ENCODE data around the gene TELO2.

Gene TELO2

DNA sequence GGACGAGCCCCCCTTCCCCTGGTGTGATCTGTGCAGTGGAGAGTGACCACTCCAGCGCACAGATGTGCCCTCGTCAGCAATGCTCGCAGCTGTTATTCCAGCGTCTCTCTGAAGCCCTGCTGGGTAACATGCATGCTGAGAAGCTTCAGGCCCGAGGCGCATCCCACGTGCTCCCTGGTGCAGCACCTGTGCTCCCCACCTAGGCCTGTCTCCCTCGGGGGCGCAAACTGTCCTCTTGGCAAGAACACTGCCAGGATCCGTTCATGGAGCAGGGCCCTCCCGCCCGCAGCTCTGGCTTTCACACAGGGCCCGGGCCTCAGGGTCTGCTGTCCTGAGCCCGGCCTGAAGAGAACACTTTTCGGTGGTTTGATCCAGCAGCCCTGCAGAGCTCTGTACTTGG, 53.3 kb downstream of the TELO2 start:
- TF ChIP-seq, protein P1, sequence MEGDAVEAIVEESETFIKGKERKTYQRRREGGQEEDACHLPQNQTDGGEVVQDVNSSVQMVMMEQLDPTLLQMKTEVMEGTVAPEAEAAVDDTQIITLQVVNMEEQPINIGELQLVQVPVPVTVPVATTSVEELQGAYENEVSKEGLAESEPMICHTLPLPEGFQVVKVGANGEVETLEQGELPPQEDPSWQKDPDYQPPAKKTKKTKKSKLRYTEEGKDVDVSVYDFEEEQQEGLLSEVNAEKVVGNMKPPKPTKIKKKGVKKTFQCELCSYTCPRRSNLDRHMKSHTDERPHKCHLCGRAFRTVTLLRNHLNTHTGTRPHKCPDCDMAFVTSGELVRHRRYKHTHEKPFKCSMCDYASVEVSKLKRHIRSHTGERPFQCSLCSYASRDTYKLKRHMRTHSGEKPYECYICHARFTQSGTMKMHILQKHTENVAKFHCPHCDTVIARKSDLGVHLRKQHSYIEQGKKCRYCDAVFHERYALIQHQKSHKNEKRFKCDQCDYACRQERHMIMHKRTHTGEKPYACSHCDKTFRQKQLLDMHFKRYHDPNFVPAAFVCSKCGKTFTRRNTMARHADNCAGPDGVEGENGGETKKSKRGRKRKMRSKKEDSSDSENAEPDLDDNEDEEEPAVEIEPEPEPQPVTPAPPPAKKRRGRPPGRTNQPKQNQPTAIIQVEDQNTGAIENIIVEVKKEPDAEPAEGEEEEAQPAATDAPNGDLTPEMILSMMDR (IDR thresholded peaks at IDR 0.05; ENCODE audit: extremely low read depth, insufficient read depth, missing control alignments) = no peak
- in situ Hi-C loops (cut with MboI; ENCODE audit: low pct_unique_long_range_greater_than_20kb, low sequenced_read_pairs, unreplicated experiment) = no loop called here
- no peak for DNase-seq (ENCODE audit: low spot score)

DNA sequence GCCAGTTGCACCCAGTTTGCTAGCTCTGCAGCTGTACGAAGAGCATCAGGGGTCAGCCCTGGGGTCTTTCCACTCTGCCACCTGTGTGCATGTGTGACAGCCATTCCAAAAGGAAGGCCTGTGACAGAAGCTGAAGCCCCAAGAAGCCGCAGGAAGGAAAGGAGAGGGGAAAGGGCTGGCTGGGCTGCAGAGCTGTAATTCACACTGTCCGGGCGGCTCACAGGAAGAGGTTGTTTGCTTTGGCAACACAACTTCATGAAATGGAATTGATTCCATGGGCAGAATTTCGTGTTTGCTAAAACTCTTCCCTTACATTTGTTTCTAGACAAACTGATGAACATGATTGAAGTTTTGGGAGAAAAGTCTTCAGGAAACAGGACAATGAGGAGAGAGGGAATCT, 55.1 kb downstream of the TELO2 start:
- in situ Hi-C loops (cut with MboI; ENCODE audit: low pct_unique_long_range_greater_than_20kb, low sequenced_read_pairs, unreplicated experiment) = no loop called here
- TF ChIP-seq, protein P1 (IDR thresholded peaks at IDR 0.05; ENCODE audit: extremely low read depth, insufficient read depth, missing control alignments) = no peak
- DNase-seq (ENCODE audit: low spot score) = no peak

DNA sequence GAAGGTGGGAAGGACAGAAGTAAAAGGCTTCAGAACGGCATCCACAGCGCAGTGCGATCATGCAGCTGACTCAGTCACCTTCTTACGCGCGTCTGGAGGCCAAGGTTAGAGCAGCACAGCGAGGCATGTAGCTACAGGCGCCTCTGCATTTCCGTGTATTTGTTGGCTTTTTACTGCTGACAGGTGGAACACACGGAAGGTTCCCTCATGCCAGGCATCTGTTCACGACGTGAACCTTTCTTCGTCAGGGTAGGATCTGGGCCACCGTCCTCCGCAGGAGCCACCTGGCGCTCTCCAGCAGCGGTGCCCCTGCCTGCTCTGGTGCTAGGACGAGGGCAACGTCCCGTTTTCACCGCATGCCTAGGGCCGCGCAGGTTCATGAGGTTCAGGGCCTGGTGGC, 55.6 kb downstream of the TELO2 start:
- TF ChIP-seq, protein P1 (IDR thresholded peaks at IDR 0.05; ENCODE audit: extremely low read depth, insufficient read depth, missing control alignments) = no peak
- DNase-seq (ENCODE audit: low spot score) = no peak
- in situ Hi-C loops (cut with MboI; ENCODE audit: low pct_unique_long_range_greater_than_20kb, low sequenced_read_pairs, unreplicated experiment) = no loop called here

DNA sequence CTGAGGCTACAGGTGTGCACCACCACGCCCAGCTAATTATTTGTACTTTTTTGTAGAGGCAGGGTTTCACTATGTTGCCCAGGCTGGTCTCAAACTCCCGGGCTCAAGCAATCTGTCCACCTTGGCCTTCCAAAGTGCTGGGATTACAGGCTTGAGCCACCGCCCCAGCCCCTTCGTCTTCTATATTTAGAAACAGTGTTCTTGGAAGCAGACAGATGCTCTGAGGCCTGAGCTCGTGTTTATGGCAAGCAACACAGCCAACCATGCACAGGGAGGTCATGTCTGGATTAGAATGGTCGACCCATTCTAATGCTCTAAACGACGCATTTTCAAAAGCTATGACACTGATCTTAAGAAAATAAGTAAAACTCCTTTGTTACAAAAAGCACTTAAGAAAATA, 56.9 kb downstream of the TELO2 start:
- in situ Hi-C loops (cut with MboI; ENCODE audit: low pct_unique_long_range_greater_than_20kb, low sequenced_read_pairs, unreplicated experiment) = no loop called here
- TF ChIP-seq, protein P1 (IDR thresholded peaks at IDR 0.05; ENCODE audit: extremely low read depth, insufficient read depth, missing control alignments) = no peak
- DNase-seq (ENCODE audit: low spot score) = no peak

DNA sequence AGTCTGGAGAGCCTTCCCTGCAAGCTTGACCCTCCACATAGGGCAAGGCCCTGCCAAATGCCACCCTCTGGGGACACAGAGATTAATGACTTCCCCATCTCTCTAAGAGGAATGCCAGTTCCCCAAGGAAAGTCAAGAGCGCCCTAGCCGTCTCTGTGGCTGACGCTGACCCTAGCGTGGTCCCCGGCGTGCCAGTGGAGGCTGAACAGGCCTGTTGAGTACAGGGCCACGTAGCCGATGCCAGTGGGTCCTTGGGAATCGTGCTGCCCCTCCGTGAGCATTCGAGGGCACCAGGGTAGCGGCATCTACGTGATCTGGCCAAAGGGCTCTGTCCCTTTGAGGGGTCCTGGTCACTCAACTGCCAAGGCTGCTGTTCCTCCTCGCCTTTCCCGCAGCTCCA, 57.5 kb downstream of the TELO2 start:
- no peak for DNase-seq (ENCODE audit: low spot score)
- TF ChIP-seq, protein P1 (IDR thresholded peaks at IDR 0.05; ENCODE audit: extremely low read depth, insufficient read depth, missing control alignments) = no peak
- in situ Hi-C loops (cut with MboI; ENCODE audit: low pct_unique_long_range_greater_than_20kb, low sequenced_read_pairs, unreplicated experiment) = no loop called here

DNA sequence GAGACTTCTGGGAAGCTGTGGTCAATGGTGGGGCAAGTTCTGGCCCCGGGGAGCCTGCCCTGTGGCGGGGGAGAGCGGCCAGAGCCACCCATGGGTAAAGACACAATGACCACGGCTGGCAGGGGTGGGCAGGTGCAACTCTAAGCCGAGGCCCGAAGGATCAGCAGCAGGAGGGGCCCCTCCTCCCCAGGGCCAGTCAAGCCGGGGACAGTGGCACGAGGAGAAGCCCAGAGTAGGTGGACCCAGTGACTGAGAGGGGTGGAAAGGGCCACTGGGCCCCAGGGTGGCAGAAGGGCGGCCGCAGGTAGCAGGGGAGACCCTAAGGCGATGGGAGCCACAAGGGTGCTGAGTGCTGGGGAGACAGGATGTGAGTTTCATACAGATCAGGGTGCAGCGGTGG, 58.0 kb downstream of the TELO2 start:
- TF ChIP-seq, protein P1 (IDR thresholded peaks at IDR 0.05; ENCODE audit: extremely low read depth, insufficient read depth, missing control alignments) = no peak
- no peak for DNase-seq (ENCODE audit: low spot score)
- in situ Hi-C loops (cut with MboI; ENCODE audit: low pct_unique_long_range_greater_than_20kb, low sequenced_read_pairs, unreplicated experiment) = no loop called here

DNA sequence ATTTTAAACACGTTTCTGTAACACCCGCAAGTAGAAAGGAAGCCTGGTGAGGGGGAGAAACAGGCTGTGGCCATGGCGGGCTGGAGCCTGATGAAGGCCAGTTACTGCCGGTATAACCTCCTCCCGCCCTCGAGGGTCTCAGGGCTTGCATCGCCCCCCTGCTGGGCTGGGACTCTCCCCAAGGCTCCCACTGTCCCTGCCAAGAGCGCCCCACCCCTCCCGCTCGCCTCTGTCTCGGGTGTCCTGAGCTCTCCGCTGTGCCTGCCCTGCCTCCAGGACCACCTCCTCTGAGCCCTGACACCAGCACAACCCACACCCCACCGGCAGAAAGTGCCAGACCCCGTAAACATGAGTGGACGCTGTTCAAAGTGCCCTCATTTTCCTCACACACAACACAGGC, 59.0 kb downstream of the TELO2 start:
- in situ Hi-C loops (cut with MboI; ENCODE audit: low pct_unique_long_range_greater_than_20kb, low sequenced_read_pairs, unreplicated experiment) = no loop called here
- DNase-seq (ENCODE audit: low spot score) = no peak
- TF ChIP-seq, protein P1 (IDR thresholded peaks at IDR 0.05; ENCODE audit: extremely low read depth, insufficient read depth, missing control alignments) = no peak

Data from GM13977 (cell line).